ENCODE measurements around the gene SRL. TPM values are rescaled to one million over a fixed set of nuclear protein-coding genes. Genes with fewer than 3 reads are reported as not detected.

The SRL gene
- total and polyA plus RNA-seq, 2 of the 8 experiments (the other 6 are each of a cell fraction or from before 2014, with no cell fraction given), result 0.05 TPM; not detected in 1

DNA sequence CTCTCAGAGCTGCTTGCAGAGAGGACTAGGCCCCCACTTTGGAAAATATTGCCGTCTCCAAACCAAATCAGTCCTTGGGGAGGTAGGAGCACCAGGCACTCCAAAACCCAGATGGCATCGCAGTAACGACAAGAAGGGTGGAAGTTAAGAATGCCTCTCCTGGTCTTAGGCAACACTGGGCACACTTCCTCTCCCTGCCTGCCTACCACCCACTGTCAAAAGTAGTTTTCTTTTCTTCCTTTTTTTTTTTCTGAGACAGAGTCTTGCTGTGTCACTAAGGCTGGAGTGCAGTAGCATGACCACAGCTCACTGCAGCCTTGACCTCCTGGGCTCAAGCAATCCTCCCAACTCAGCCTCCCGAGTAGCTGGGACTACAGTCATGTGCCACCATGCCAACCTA, 47.2 kb downstream of the SRL start:
- no peaks in the 10 kb centered on the region for H3K27me3 ChIP-seq (replicated peaks in 1 of 4; ENCODE audit: control insufficient read depth in 3 of 4, extremely low read depth in 1 of 4, insufficient read depth in 3 of 4, low read length in 3 of 4)
- no peak overlapping the region for H2BK12ac ChIP-seq (ENCODE audit: low read depth, low read length)
- ChIA-PET CTCF (ENCODE audit: partially characterized antibody) (interaction anchor here (1.2 to 1.9 kb wide), 3 partner anchors 24 to 67 kb away, joined by 3 to 6 read pairs (median 4); no protein-coding TSS in a partner anchor), POLR2A (ENCODE audit: partially characterized antibody) (interaction anchor here (1.1 kb wide), 1 partner anchor 59 kb away, joined by 5 read pairs; no protein-coding TSS in a partner anchor)
- H3K36me3 ChIP-seq (ENCODE audit: control insufficient read depth in 2 of 4, insufficient read depth in 4 of 4, low read length in 3 of 4), result no peaks in the 10 kb centered on the region
- H2AK5ac ChIP-seq (ENCODE audit: low read depth, low read length), result no peak overlapping the region
- H2BK15ac ChIP-seq (ENCODE audit: low read length), result no peak overlapping the region
- H3K4me2 ChIP-seq (ENCODE audit: insufficient read depth in 1 of 2, low read depth in 2 of 2, low read length in 2 of 2), result no peak overlapping the region
- no peak overlapping the region for H3K4me3 ChIP-seq (ENCODE audit: extremely low read depth in 1 of 4, insufficient read depth in 2 of 4, low read depth in 3 of 4, low read length in 4 of 4)
- H4K91ac ChIP-seq (replicated peaks; ENCODE audit: insufficient read length, low read length), result no peak overlapping the region
- no peak overlapping the region for H3K14ac ChIP-seq (ENCODE audit: insufficient read length)
- H3K79me1 ChIP-seq (ENCODE audit: low read depth, low read length), result no peaks in the 10 kb centered on the region
- H3K79me2 ChIP-seq (ENCODE audit: control insufficient read depth in 1 of 2, insufficient read depth in 2 of 2, low read length in 2 of 2), result no peaks in the 10 kb centered on the region
- no peak for DNase-seq (ENCODE audit: low read depth in 1 of 2, low spot score in 2 of 2)
- no peak overlapping the region for H3K56ac ChIP-seq (replicated peaks; ENCODE audit: insufficient read length, low read depth, low read length)
- H2BK20ac ChIP-seq (ENCODE audit: low read length), result no peak overlapping the region
- TF ChIP-seq CREB1 (IDR thresholded peaks at IDR 0.05) (no peak), KDM4A (IDR thresholded peaks at IDR 0.05; ENCODE audit: low read depth, low read length, severe bottlenecking) (no peak), SIX5 (IDR thresholded peaks at IDR 0.05; ENCODE audit: low read depth, low read length) (no peak), ATF2 (IDR thresholded peaks at IDR 0.05; ENCODE audit: low read length) (no peak), GTF2F1 (IDR thresholded peaks at IDR 0.05; ENCODE audit: borderline replicate concordance, low read depth, low read length) (no peak), USF2 (IDR thresholded peaks at IDR 0.05; ENCODE audit: low read length) (no peak), SP1 (IDR thresholded peaks at IDR 0.05; ENCODE audit: low read depth, low read length) (no peak), YY1 (IDR thresholded peaks at IDR 0.05; ENCODE audit: low read depth, low read length) (no peak), BCL11A (IDR thresholded peaks at IDR 0.05; ENCODE audit: low read depth in 2 of 2, low read length in 2 of 2) (no peak), TBP (IDR thresholded peaks at IDR 0.05; ENCODE audit: low read depth, low read length) (no peak)
- TF ChIP-seq, protein P1, sequence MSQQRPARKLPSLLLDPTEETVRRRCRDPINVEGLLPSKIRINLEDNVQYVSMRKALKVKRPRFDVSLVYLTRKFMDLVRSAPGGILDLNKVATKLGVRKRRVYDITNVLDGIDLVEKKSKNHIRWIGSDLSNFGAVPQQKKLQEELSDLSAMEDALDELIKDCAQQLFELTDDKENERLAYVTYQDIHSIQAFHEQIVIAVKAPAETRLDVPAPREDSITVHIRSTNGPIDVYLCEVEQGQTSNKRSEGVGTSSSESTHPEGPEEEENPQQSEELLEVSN (IDR thresholded peaks at IDR 0.05), result no peak
- no peak overlapping the region for H4K8ac ChIP-seq (ENCODE audit: extremely low read depth, insufficient read depth, low read length)
- no peaks in the 10 kb centered on the region for H4K20me1 ChIP-seq (replicated peaks in 1 of 2; ENCODE audit: control insufficient read depth in 1 of 2, insufficient read depth in 2 of 2, low read length in 2 of 2)
- H3K9ac ChIP-seq (replicated peaks in 1 of 4; ENCODE audit: extremely low read depth in 1 of 4, low read depth in 3 of 4, low read length in 3 of 4), result no peak overlapping the region
- no peak overlapping the region for H2BK5ac ChIP-seq (ENCODE audit: low read depth, low read length)
- no peak overlapping the region for H3K27ac ChIP-seq (ENCODE audit: low read depth, low read length)
- no peaks in the 10 kb centered on the region; a peak in 1 of 4 replicates for H3K9me3 ChIP-seq (ENCODE audit: insufficient read depth in 2 of 2, low read depth in 1 of 2, low read length in 1 of 2)
- 86% methylated on average over 4 of the region's 4 CpGs; no CpG with 5 or more reads in 1 of the 2 experiments for WGBS, 2 experiments (ENCODE audit: extremely low coverage in 1 of 2, insufficient coverage in 1 of 2, insufficient read length in 1 of 2, insufficient replicate concordance in 2 of 2, low coverage in 1 of 2, low lambda C conversion rate in 2 of 2, missing lambda C conversion rate in 1 of 2)
- H2BK120ac ChIP-seq (replicated peaks; ENCODE audit: low read depth, low read length), result no peak overlapping the region
- no peak overlapping the region for H3K18ac ChIP-seq (ENCODE audit: extremely low read depth, low read length)
- FAIRE-seq, result no peak
- H2AFZ ChIP-seq (ENCODE audit: low read length), result no peak overlapping the region
- no peaks in the 10 kb centered on the region for H3K4me1 ChIP-seq (replicated peaks in 1 of 4; ENCODE audit: control insufficient read depth in 3 of 4, insufficient read depth in 4 of 4, low read length in 3 of 4)
- H3K4ac ChIP-seq (replicated peaks; ENCODE audit: insufficient read length, low read depth, low read length), result no peak overlapping the region
- no peak overlapping the region for H4K5ac ChIP-seq (ENCODE audit: insufficient read length, low read depth, low read length)
- no peaks in the 10 kb centered on the region for H3K23me2 ChIP-seq (ENCODE audit: low read depth, low read length)
- H3K23ac ChIP-seq (ENCODE audit: insufficient read length), result no peak overlapping the region

Data from H1 (cell line).